ENCODE results near the gene CCDC27.

DNA sequence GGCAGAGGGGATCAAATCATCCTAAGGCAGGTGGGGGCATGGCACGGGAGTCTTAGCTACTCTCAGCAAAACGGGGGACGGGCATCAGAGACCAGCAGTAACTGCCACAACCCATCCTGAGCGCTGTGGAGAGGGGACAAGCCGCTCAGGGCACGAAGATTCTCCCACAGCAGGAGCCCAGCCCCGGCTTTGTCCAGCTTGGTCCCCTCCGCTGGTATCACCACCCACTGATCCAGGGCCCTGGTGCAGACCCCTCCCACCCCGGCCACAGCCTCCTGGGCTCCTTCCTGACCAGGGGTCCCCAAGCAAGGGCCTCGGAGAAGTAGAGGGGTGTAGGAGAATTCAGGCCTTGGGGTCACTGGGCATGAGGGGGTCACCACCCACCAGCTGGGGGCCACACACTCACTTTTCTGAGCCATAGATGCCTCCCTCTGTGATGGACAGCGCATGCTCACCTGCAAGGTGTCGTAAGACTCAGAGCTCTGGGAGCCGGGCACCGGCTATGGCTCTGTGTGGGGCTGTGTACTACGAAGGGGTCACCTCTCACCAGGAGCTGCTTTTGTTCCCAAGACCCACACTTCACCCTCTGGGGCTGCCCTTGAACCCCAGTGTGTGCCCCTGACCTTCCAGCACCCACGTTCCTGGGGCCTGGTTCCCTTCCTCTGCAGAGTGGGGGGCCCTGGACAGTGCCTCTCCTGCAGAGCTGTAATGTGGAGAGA lies 18.0 kb downstream of the CCDC27 start:
- no peak for TF ChIP-seq CTCF (conservative IDR thresholded peaks at IDR 0.05)
- no peak for TF ChIP-seq EZH2 (IDR thresholded peaks at IDR 0.05; ENCODE audit: low read depth)

Measured in PC-9 (cell line).